Naive B cell (primary cell): ENCODE data around the gene CCDC149. TPM values are rescaled to one million over a fixed set of nuclear protein-coding genes. Genes with fewer than 3 reads are reported as not detected.

Experiments used
- ATAC-seq, 2 donors: fragments of 150-1000 bp; cut with Tn5 transposase; 2 replicates each; pipeline ENCODE4 v1.10.0; 2021; ENCODE audit warnings: low read depth in 2 of 2, mild to moderate bottlenecking in 2 of 2, moderate library complexity in 2 of 2
- DNase-seq: peaks from one replicate; pipeline ENCODE4 v3.0.0; 2022
- H3K27ac Mint-ChIP-seq, 6 donors: one replicate each; pipeline ENCODE4 v1.8.0; 2020 to 2022; ENCODE audit warnings: mild to moderate bottlenecking in 6 of 6, mixed read lengths in 6 of 6, moderate library complexity in 5 of 6, inconsistent platforms in 2 of 6
- H3K27me3 Mint-ChIP-seq, 3 donors: one replicate each; pipeline ENCODE4 v1.8.0; 2021 to 2022; ENCODE audit warnings: mixed read lengths in 3 of 3, mild to moderate bottlenecking in 1 of 3
- H3K36me3 Mint-ChIP-seq, 2 donors: one replicate each; pipeline ENCODE4 v1.8.0; 2020 to 2022; ENCODE audit warnings: mixed read lengths in 2 of 2, inconsistent platforms in 1 of 2, mild to moderate bottlenecking in 1 of 2
- H3K4me1 Mint-ChIP-seq, 3 donors: one replicate each; pipeline ENCODE4 v1.8.0; 2020 to 2022; ENCODE audit warnings: mixed read lengths in 3 of 3, inconsistent platforms in 1 of 3, mild to moderate bottlenecking in 1 of 3, moderate library complexity in 1 of 3
- H3K4me3 Mint-ChIP-seq, 8 donors: one replicate each; pipeline ENCODE4 v1.8.0; 2020 to 2022; ENCODE audit warnings: mild to moderate bottlenecking in 8 of 8, mixed read lengths in 8 of 8, moderate library complexity in 8 of 8, inconsistent platforms in 2 of 8
- H3K9me3 Mint-ChIP-seq, 7 donors: one replicate each; pipeline ENCODE4 v1.8.0; 2020 to 2022; ENCODE audit warnings: mixed read lengths in 7 of 7, mild to moderate bottlenecking in 5 of 7, inconsistent platforms in 2 of 7, moderate library complexity in 1 of 7
- polyA plus RNA-seq, 6 donors: library from polyadenylated mRNA; unstranded; fragments of 300-500 nt; fragmentation: Illumina TruSeq; gene quantifications; one replicate each; pipeline ENCODE4 v1.2.3, GENCODE V29; 2021; ENCODE audit warnings: low read depth in 6 of 6

CCDC149 gene
- polyA plus RNA-seq, 6 donors from 2014 or later: not detected

GRCh38 chr4:24798036-24798610 lies 114.7 kb downstream of the CCDC149 start:
- peaks cover 44 to 56% (median 47%) of the 10 kb centered on the region in 3 donors for H3K27me3 Mint-ChIP-seq
- no peaks in the 10 kb centered on the region for H3K36me3 Mint-ChIP-seq

GRCh38 chr4:24796620-24797019 lies 116.2 kb downstream of the CCDC149 start:
- Mint-ChIP-seq H3K4me1 (no peaks in the 10 kb centered on the region), H3K27me3 (peaks cover 31 to 47% (median 33%) of the 10 kb centered on the region in 3 donors), H3K36me3 (no peaks in the 10 kb centered on the region), H3K9me3 (peaks cover 0 to 10% (median 1%) of the 10 kb centered on the region in 7 donors), H3K27ac (no peak overlapping the region), H3K4me3 (no peak overlapping the region)
- no peak for DNase-seq
- no peak for ATAC-seq

More at GRCh38 chr4:24798036-24798610, 114.7 kb downstream of the CCDC149 start:
- no peak overlapping the region for H3K4me3 Mint-ChIP-seq
- H3K9me3 Mint-ChIP-seq: peaks cover 0 to 8% (median 1%) of the 10 kb centered on the region in 7 donors
- ATAC-seq: no peak
- no peak overlapping the region for H3K27ac Mint-ChIP-seq
- no peak for DNase-seq
- H3K4me1 Mint-ChIP-seq: no peaks in the 10 kb centered on the region

- DNase-seq (no peak), ATAC-seq (no peak)
- peaks cover 23 to 39% (median 25%) of the 10 kb centered on the region in 3 donors for H3K27me3 Mint-ChIP-seq
- H3K4me1 Mint-ChIP-seq: no peaks in the 10 kb centered on the region
- no peaks in the 10 kb centered on the region for H3K36me3 Mint-ChIP-seq
- H3K27ac Mint-ChIP-seq: no peak overlapping the region
- peaks cover 0 to 10% (median under 1%) of the 10 kb centered on the region in 7 donors for H3K9me3 Mint-ChIP-seq
- H3K4me3 Mint-ChIP-seq: no peak overlapping the region
These were observed 117.0 kb downstream of the CCDC149 start for GRCh38 chr4:24795666-24796381.

GRCh38 chr4:24794916-24795665 lies 117.8 kb downstream of the CCDC149 start, which contains the start of gene SOD3:
TSS of gene SOD3 (plus strand) at chr4:24795573. CDS start at chr4:24799522, 3,949 bp downstream.
- H3K27me3 Mint-ChIP-seq: peaks cover 16 to 37% (median 18%) of the 10 kb centered on the region in 3 donors
- no peaks in the 10 kb centered on the region for H3K4me1 Mint-ChIP-seq
- H3K27ac Mint-ChIP-seq: no peak within 1 kb of the TSS
- no peaks in the 10 kb centered on the region for H3K36me3 Mint-ChIP-seq
- no peak for DNase-seq
- ATAC-seq: no peak
- no peak within 1 kb of the TSS for H3K4me3 Mint-ChIP-seq
- H3K9me3 Mint-ChIP-seq: peaks cover 0 to 10% (median 2%) of the 10 kb centered on the region in 7 donors

- DNase-seq (no peak), ATAC-seq (no peak)
- no peaks in the 10 kb centered on the region for H3K36me3 Mint-ChIP-seq
- no peak overlapping the region for H3K27ac Mint-ChIP-seq
- H3K9me3 Mint-ChIP-seq: peaks cover 0 to 10% (median 2%) of the 10 kb centered on the region in 7 donors
- no peak overlapping the region for H3K4me3 Mint-ChIP-seq
- no peaks in the 10 kb centered on the region for H3K4me1 Mint-ChIP-seq
- peaks cover 14 to 37% (median 18%) of the 10 kb centered on the region in 3 donors for H3K27me3 Mint-ChIP-seq
These were observed 118.4 kb downstream of the CCDC149 start for GRCh38 chr4:24794480-24794879.

- Mint-ChIP-seq H3K36me3 (no peaks in the 10 kb centered on the region), H3K4me1 (no peaks in the 10 kb centered on the region), H3K4me3 (no peak overlapping the region), H3K27ac (no peak overlapping the region), H3K9me3 (peaks cover 0 to 10% (median 3%) of the 10 kb centered on the region in 7 donors), H3K27me3 (peaks cover 12 to 37% (median 16%) of the 10 kb centered on the region in 3 donors)
- no peak for DNase-seq
- no peak for ATAC-seq
These were observed 118.8 kb downstream of the CCDC149 start for GRCh38 chr4:24794051-24794450.

- peaks cover 0 to 10% (median 4%) of the 10 kb centered on the region in 7 donors for H3K9me3 Mint-ChIP-seq
- ATAC-seq (no peak), DNase-seq (no peak)
- no peaks in the 10 kb centered on the region for H3K4me1 Mint-ChIP-seq
- no peak overlapping the region for H3K4me3 Mint-ChIP-seq
- H3K27me3 Mint-ChIP-seq: peaks cover 6 to 30% (median 16%) of the 10 kb centered on the region in 3 donors
- H3K27ac Mint-ChIP-seq: no peak overlapping the region
- no peaks in the 10 kb centered on the region for H3K36me3 Mint-ChIP-seq
These were observed 119.4 kb downstream of the CCDC149 start for GRCh38 chr4:24793219-24794005.

GRCh38 chr4:24792552-24792951 lies 120.3 kb downstream of the CCDC149 start:
- peaks cover 0 to 27% (median 12%) of the 10 kb centered on the region in 3 donors for H3K27me3 Mint-ChIP-seq
- no peaks in the 10 kb centered on the region for H3K36me3 Mint-ChIP-seq
- no peak for ATAC-seq
- no peak overlapping the region for H3K27ac Mint-ChIP-seq
- DNase-seq: no peak
- H3K4me3 Mint-ChIP-seq: no peak overlapping the region
- peaks cover 0 to 11% (median 4%) of the 10 kb centered on the region in 7 donors for H3K9me3 Mint-ChIP-seq
- no peaks in the 10 kb centered on the region for H3K4me1 Mint-ChIP-seq

GRCh38 chr4:24791043-24791442 lies 121.8 kb downstream of the CCDC149 start:
- Mint-ChIP-seq H3K4me3 (no peak overlapping the region), H3K27me3 (peaks cover 0 to 22% (median 12%) of the 10 kb centered on the region in 3 donors), H3K4me1 (no peaks in the 10 kb centered on the region), H3K36me3 (no peaks in the 10 kb centered on the region), H3K9me3 (peaks cover 0 to 11% (median 4%) of the 10 kb centered on the region in 7 donors), H3K27ac (no peak overlapping the region)
- DNase-seq (no peak), ATAC-seq (no peak)

- H3K4me1 Mint-ChIP-seq: no peaks in the 10 kb centered on the region
- H3K27ac Mint-ChIP-seq: no peak overlapping the region
- H3K4me3 Mint-ChIP-seq: no peak overlapping the region
- DNase-seq: no peak
- peaks cover 0 to 7% (median 5%) of the 10 kb centered on the region in 7 donors for H3K9me3 Mint-ChIP-seq
- no peaks in the 10 kb centered on the region for H3K36me3 Mint-ChIP-seq
- H3K27me3 Mint-ChIP-seq: peaks cover 0 to 4% (median 0%) of the 10 kb centered on the region in 3 donors
- ATAC-seq: no peak
These were observed 129.3 kb downstream of the CCDC149 start for GRCh38 chr4:24783506-24783905.

- Mint-ChIP-seq H3K4me1 (no peaks in the 10 kb centered on the region), H3K27ac (no peak overlapping the region), H3K4me3 (no peak overlapping the region), H3K9me3 (peaks cover 0 to 7% (median 3%) of the 10 kb centered on the region in 7 donors), H3K36me3 (no peaks in the 10 kb centered on the region), H3K27me3 (no peaks in the 10 kb centered on the region)
- ATAC-seq (no peak), DNase-seq (no peak)
These were observed 130.7 kb downstream of the CCDC149 start for GRCh38 chr4:24781999-24782745.

- no peak for ATAC-seq
- DNase-seq: no peak
- Mint-ChIP-seq H3K4me3 (no peak overlapping the region), H3K27me3 (no peaks in the 10 kb centered on the region), H3K27ac (no peak overlapping the region), H3K36me3 (no peaks in the 10 kb centered on the region), H3K4me1 (no peaks in the 10 kb centered on the region), H3K9me3 (peaks cover 0 to 5% (median 2%) of the 10 kb centered on the region in 7 donors)
These were observed 131.8 kb downstream of the CCDC149 start for GRCh38 chr4:24780936-24781495.
